Mesothelial cell of epicardium (in vitro differentiated cells): ENCODE data around the gene GRID1. TPM values are rescaled to one million over a fixed set of nuclear protein-coding genes. Genes with fewer than 3 reads are reported as not detected.

ENCODE experiments used
- DNase-seq, 2 experiments: peaks; one replicate each; pipeline ENCODE4 v3.0.0; 2021; ENCODE audit warnings: low spot score in 2 of 2; ENCODE audit not compliant: unreplicated experiment in 2 of 2
- H3K27ac Mint-ChIP-seq: 2 replicates; pipeline ENCODE4 v1.8.0; 2021; ENCODE audit warnings: mixed read lengths
- H3K27me3 Mint-ChIP-seq: 2 replicates; pipeline ENCODE4 v1.8.0; 2021; ENCODE audit warnings: low read depth, mixed read lengths
- H3K36me3 Mint-ChIP-seq: 2 replicates; pipeline ENCODE4 v1.8.0; 2021; ENCODE audit warnings: mixed read lengths
- H3K4me1 Mint-ChIP-seq: 2 replicates; pipeline ENCODE4 v1.8.0; 2021; ENCODE audit warnings: mixed read lengths
- H3K4me3 Mint-ChIP-seq: 2 replicates; pipeline ENCODE4 v1.8.0; 2021; ENCODE audit warnings: mild to moderate bottlenecking, moderate library complexity, mixed read lengths
- H3K9me3 Mint-ChIP-seq: 2 replicates; pipeline ENCODE4 v1.8.0; 2021; ENCODE audit warnings: mixed read lengths
- total RNA-seq: library from RNA; stranded (reverse); gene quantifications from 3 replicates; pipeline ENCODE4 v1.2.1, GENCODE V29; 2021
- TF ChIP-seq, protein P1 (sequence below): fragments of 200-600 bp; sonication (generic); IDR thresholded peaks from one replicate; pipeline ENCODE4 v1.5.0; 2021; ENCODE audit warnings: antibody characterized with exemption; ENCODE audit not compliant: unreplicated experiment

Gene GRID1
- total RNA-seq, 1 donor from 2014 or later, result 0.22 TPM

DNA sequence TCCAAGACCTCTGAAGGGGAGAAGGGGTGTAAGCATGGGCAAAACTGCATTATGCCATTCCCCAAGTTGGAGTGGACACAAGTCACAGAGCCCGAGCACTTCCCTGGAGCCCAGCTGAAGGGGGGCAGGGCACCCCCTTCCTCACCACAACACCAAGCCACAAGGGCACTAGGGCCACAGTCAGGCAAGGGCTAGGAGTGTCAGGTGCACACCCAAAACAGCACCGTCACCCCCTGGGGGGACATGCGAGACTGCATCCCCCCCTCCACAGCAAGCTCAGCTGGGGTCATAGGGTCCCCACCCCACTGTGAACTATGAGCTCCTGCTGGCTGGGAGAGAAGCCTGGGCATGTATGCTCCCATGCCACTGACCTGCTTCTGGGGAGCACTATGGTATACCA lies 143.9 kb downstream of the GRID1 start:
- Mint-ChIP-seq H3K4me1 (no peaks in the 10 kb centered on the region), H3K36me3 (no peaks in the 10 kb centered on the region), H3K27ac (no peak overlapping the region), H3K9me3 (no peaks in the 10 kb centered on the region), H3K27me3 (peaks cover 34% of the 10 kb centered on the region), H3K4me3 (no peak overlapping the region)
- TF ChIP-seq, protein P1, sequence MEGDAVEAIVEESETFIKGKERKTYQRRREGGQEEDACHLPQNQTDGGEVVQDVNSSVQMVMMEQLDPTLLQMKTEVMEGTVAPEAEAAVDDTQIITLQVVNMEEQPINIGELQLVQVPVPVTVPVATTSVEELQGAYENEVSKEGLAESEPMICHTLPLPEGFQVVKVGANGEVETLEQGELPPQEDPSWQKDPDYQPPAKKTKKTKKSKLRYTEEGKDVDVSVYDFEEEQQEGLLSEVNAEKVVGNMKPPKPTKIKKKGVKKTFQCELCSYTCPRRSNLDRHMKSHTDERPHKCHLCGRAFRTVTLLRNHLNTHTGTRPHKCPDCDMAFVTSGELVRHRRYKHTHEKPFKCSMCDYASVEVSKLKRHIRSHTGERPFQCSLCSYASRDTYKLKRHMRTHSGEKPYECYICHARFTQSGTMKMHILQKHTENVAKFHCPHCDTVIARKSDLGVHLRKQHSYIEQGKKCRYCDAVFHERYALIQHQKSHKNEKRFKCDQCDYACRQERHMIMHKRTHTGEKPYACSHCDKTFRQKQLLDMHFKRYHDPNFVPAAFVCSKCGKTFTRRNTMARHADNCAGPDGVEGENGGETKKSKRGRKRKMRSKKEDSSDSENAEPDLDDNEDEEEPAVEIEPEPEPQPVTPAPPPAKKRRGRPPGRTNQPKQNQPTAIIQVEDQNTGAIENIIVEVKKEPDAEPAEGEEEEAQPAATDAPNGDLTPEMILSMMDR, result no peak
- no peak for DNase-seq

DNA sequence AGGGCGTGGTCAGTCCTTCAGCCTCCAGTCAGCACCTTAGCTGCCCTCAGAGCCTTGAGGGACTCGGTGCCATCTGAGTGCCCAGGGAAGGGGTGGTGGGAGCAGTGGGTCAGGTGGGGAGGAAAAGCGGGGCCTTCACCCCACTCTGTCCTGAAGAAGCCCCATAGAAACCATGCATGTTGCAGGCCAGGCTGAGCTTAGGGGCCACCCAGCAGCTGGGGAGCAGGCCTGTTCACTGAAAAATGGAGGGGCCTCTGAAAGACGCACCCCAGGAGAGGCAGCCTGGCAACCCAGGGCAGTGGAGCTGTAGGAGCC lies 144.3 kb downstream of the GRID1 start:
- Mint-ChIP-seq H3K4me3 (no peak overlapping the region), H3K27ac (no peak overlapping the region), H3K9me3 (no peaks in the 10 kb centered on the region), H3K4me1 (no peaks in the 10 kb centered on the region), H3K27me3 (peaks cover 35% of the 10 kb centered on the region), H3K36me3 (no peaks in the 10 kb centered on the region)
- no peak for DNase-seq
- TF ChIP-seq, protein P1, result no peak

DNA sequence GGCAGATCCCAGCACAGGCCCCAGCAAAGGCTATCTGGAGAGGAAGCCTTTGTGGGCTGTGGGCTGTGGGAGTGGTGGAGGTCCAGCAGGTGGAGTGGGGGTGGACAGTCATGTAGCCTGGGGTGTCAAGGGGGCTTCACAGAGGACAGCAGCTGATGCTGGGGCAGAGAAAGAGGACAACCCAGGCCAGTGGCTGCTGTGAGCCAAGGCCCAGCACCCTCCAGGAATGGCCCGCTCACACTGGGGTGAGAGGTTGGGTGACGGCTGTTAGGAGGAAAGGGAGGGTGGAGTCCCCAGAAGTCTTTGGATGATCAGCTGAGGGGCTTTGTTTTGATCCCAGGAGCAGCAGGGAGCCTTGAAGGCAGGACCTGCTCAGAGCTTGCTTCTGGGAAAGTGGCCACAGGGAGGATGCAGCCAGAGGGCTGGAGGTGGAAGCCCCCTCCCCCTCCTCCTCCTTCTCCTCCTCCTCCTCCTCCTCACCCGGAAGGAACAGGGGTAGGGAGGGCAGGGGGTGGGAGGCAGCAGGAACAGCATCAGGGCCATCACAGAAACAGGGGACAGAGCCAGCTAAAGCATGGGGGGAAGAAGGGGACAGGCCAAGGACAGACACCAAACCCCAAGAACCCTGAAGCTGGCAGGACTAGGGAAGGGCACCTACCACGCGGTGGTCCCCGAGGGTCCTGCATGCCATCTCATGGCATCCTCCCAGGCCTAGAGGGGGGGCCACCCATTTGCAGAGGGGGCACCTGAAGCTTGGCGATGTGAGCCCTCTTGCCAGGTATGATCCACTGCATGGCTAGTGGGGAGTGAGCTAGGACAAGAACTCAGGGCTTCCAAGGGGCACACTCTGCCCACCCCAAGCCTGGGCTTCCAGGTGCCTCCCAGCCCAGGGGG lies 144.9 kb downstream of the GRID1 start:
- Mint-ChIP-seq H3K4me3 (no peak overlapping the region), H3K4me1 (no peaks in the 10 kb centered on the region), H3K9me3 (no peaks in the 10 kb centered on the region), H3K27me3 (peaks cover 33% of the 10 kb centered on the region), H3K36me3 (no peaks in the 10 kb centered on the region), H3K27ac (no peak overlapping the region)
- no peak for DNase-seq
- TF ChIP-seq, protein P1, result no peak

DNA sequence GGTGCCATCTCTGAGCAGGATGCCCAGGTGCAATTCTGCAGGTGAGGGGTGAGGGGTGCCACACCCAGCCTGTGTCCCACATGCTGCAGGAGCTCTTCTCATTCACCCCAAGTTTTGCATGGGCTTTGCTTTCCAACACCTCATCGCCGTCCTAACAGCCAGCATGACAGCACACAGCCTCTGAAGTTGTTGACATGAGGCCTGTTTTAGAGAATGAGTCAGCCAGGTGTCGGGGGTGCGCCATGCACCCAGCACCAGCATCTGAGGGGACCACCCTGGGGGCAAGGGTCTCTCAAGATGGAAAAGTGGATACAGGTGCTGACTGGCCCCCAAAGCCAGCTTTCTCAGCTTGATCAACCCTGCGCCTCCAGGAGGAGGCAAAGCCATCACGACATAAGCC lies 146.0 kb downstream of the GRID1 start:
- Mint-ChIP-seq H3K9me3 (no peaks in the 10 kb centered on the region), H3K4me1 (no peaks in the 10 kb centered on the region), H3K27me3 (peaks cover 44% of the 10 kb centered on the region), H3K4me3 (no peak overlapping the region), H3K36me3 (no peaks in the 10 kb centered on the region), H3K27ac (no peak overlapping the region)
- no peak for DNase-seq
- TF ChIP-seq, protein P1, result no peak

DNA sequence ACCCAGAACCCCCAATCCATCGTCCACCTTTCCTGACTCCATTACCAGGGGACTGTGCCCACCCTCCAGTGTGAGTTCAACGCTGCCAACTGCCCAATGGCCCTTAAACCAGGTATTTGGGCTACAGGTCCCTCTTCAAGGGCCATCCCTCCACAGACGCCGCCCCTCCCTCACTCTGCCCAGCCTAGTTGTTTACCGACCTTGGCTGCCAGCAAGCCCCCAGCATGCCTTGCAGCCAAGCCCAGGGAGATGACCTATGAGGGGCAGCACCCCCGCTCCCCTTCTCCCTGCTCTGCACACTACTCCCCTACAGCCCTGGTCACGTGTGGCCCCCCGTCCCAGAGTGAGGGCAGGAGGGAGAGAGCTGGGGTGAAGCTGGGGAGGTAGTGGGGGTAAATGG lies 147.3 kb downstream of the GRID1 start:
- no peak for DNase-seq
- Mint-ChIP-seq H3K27ac (no peak overlapping the region), H3K4me3 (no peak overlapping the region), H3K36me3 (no peaks in the 10 kb centered on the region), H3K27me3 (peaks cover 46% of the 10 kb centered on the region), H3K4me1 (no peaks in the 10 kb centered on the region), H3K9me3 (no peaks in the 10 kb centered on the region)
- TF ChIP-seq, protein P1, result no peak
